RPMI8226 (cell line): ENCODE measurements around the gene BCKDHA.
"Not testable (repeated sequence)": the region's sequence is repeated elsewhere in the genome, so short reads cannot be mapped to it uniquely, and the experiment has no call there.

ENCODE experiments used
- DNase-seq: peaks from one replicate; pipeline ENCODE4 v3.0.0-alpha.2; 2015

BCKDHA gene

GRCh38 chr19:41367848-41368301 lies 29.7 kb upstream of the BCKDHA start:
- DNase-seq = no peak

- no peak for DNase-seq
Measured at GRCh38 chr19:41369769-41370168, 27.8 kb upstream of the BCKDHA start.

- not testable (repeated sequence) for DNase-seq
Measured at GRCh38 chr19:41371119-41371518, 26.5 kb upstream of the BCKDHA start.

- no peak for DNase-seq
Measured at GRCh38 chr19:41371541-41371940, 26.1 kb upstream of the BCKDHA start.

GRCh38 chr19:41372501-41372900 lies 25.1 kb upstream of the BCKDHA start:
- no peak for DNase-seq

- no peak for DNase-seq
Measured at GRCh38 chr19:41373993-41374392, 23.6 kb upstream of the BCKDHA start.

GRCh38 chr19:41376241-41376997 lies 21.2 kb upstream of the BCKDHA start, which contains the start of gene TMEM91:
TSS of gene TMEM91 (plus strand) at chr19:41376533. CDS start at chr19:41378310, 1,777 bp downstream.
- DNase-seq = no peak

- DNase-seq = no peak
Measured at GRCh38 chr19:41376998-41377365, 20.6 kb upstream of the BCKDHA start.

- DNase-seq = no peak
Measured at GRCh38 chr19:41377977-41378709, 19.5 kb upstream of the BCKDHA start.

GRCh38 chr19:41381536-41381935 lies 16.1 kb upstream of the BCKDHA start:
- not testable (repeated sequence) for DNase-seq

GRCh38 chr19:41384351-41384750 lies 13.3 kb upstream of the BCKDHA start:
- DNase-seq = no peak

GRCh38 chr19:41386442-41386841 lies 11.2 kb upstream of the BCKDHA start:
- DNase-seq = no peak

GRCh38 chr19:41391618-41392017 lies 6.0 kb upstream of the BCKDHA start:
- DNase-seq = no peak

GRCh38 chr19:41392775-41393174 lies 4.8 kb upstream of the BCKDHA start:
- no peak for DNase-seq

- no peak for DNase-seq
Measured at GRCh38 chr19:41395355-41395754, 2.3 kb upstream of the BCKDHA start.

- DNase-seq = no peak
Measured at GRCh38 chr19:41398050-41398418, 416 bp downstream of the BCKDHA start.

GRCh38 chr19:41398598-41398997 lies 980 bp downstream of the BCKDHA start:
- DNase-seq = no peak

- no peak for DNase-seq
Measured at GRCh38 chr19:41399091-41399490, 1.5 kb downstream of the BCKDHA start.

GRCh38 chr19:41399525-41399924 lies 1.9 kb downstream of the BCKDHA start:
- DNase-seq = no peak

GRCh38 chr19:41401483-41401882 lies 3.9 kb downstream of the BCKDHA start:
- no peak for DNase-seq

GRCh38 chr19:41402010-41402409 lies 4.4 kb downstream of the BCKDHA start:
- no peak for DNase-seq

GRCh38 chr19:41403181-41403970 lies 5.8 kb downstream of the BCKDHA start:
- DNase-seq = no peak

GRCh38 chr19:41405776-41406175 lies 8.2 kb downstream of the BCKDHA start:
- DNase-seq = no peak

GRCh38 chr19:41407271-41407670 lies 9.7 kb downstream of the BCKDHA start:
- no peak for DNase-seq
